Lower leg skin (tissue), 3 donors: ENCODE measurements around the gene SAP30L.

Experiments used
- CTCF ChIP-seq, 3 donors: fragments of 450-650 bp; IDR thresholded peaks; one replicate each; pipeline ENCODE4 v1.5.1; 2016; ENCODE audit warnings: antibody characterized with exemption in 3 of 3, mild to moderate bottlenecking in 3 of 3, moderate library complexity in 2 of 3
- POLR2A ChIP-seq, 2 donors: fragments of 450-650 bp; IDR thresholded peaks; one replicate each; pipeline ENCODE4 v1.6.1; 2016 to 2017; ENCODE audit warnings: antibody characterized with exemption in 2 of 2, mild to moderate bottlenecking in 1 of 2, moderate library complexity in 1 of 2

- no peak for TF ChIP-seq CTCF (IDR thresholded peaks at IDR 0.05)
- TF ChIP-seq POLR2A (IDR thresholded peaks at IDR 0.05), result no peak
Measured at GRCh38 chr5:154484393-154485095, 38.7 kb downstream of the SAP30L start.
